ENCODE measurements around the gene PARP6. TPM values are rescaled to one million over a fixed set of nuclear protein-coding genes. Genes with fewer than 3 reads are reported as not detected.

Gene PARP6
- 55.4 TPM for total RNA-seq

GRCh38 chr15:72272213-72272996, at the start of gene PARP6:
PARP6 (minus strand) TSS chr15:72272554; CDS start chr15:72267477, 5,077 bp downstream.
- peak; percentile 98 for DNase-seq (ENCODE audit: low spot score in 2 of 2)
- FAIRE-seq: no peak

GRCh38 chr15:72319985-72320671, 47.8 kb upstream of the PARP6 start, which contains the start of gene CELF6:
CELF6 (minus strand) TSS chr15:72320157; CDS start chr15:72319874, 283 bp downstream.
- no peak for FAIRE-seq
- DNase-seq (ENCODE audit: low spot score in 2 of 2): peak; percentile 85 to 88

- DNase-seq (ENCODE audit: low spot score in 2 of 2) (peak; percentile 81 to 84), FAIRE-seq (no peak)
Observed at GRCh38 chr15:72319360-72319984, 47.1 kb upstream of the PARP6 start.

- no peak for DNase-seq (ENCODE audit: low spot score in 2 of 2)
- FAIRE-seq: no peak
Observed at GRCh38 chr15:72318408-72318942, 46.1 kb upstream of the PARP6 start.

- FAIRE-seq: no peak
- DNase-seq (ENCODE audit: low spot score in 2 of 2): no peak
Observed at GRCh38 chr15:72315706-72316370, 43.5 kb upstream of the PARP6 start.

- DNase-seq (ENCODE audit: low spot score in 2 of 2) (no peak), FAIRE-seq (no peak)
Observed at GRCh38 chr15:72313881-72314280, 41.5 kb upstream of the PARP6 start.

- DNase-seq (ENCODE audit: low spot score in 2 of 2): no peak
- FAIRE-seq: no peak
Observed at GRCh38 chr15:72313448-72313840, 41.1 kb upstream of the PARP6 start.

- peak in 1 of 2 donors; percentile 62 for DNase-seq (ENCODE audit: low spot score in 2 of 2)
- no peak for FAIRE-seq
Observed at GRCh38 chr15:72312605-72313447, 40.5 kb upstream of the PARP6 start.

GRCh38 chr15:72307026-72307425, 34.7 kb upstream of the PARP6 start:
- FAIRE-seq (no peak), DNase-seq (ENCODE audit: low spot score in 2 of 2) (no peak)

GRCh38 chr15:72306211-72306785, 33.9 kb upstream of the PARP6 start:
- no peak for FAIRE-seq

GRCh38 chr15:72304596-72304995, 32.2 kb upstream of the PARP6 start:
- FAIRE-seq (no peak), DNase-seq (ENCODE audit: low spot score in 2 of 2) (no peak)

More at GRCh38 chr15:72306211-72306785, 33.9 kb upstream of the PARP6 start:
- peak in 1 of 2 donors; percentile 48 for DNase-seq (ENCODE audit: low spot score in 2 of 2)

- FAIRE-seq (no peak), DNase-seq (ENCODE audit: low spot score in 2 of 2) (no peak)
Observed at GRCh38 chr15:72302955-72303354, 30.6 kb upstream of the PARP6 start.

- FAIRE-seq: no peak
Observed at GRCh38 chr15:72289597-72290325, 17.4 kb upstream of the PARP6 start.

GRCh38 chr15:72288796-72289596, 16.6 kb upstream of the PARP6 start:
- DNase-seq (ENCODE audit: low spot score in 2 of 2): no peak
- FAIRE-seq: no peak

More at GRCh38 chr15:72289597-72290325, 17.4 kb upstream of the PARP6 start:
- DNase-seq (ENCODE audit: low spot score in 2 of 2): no peak

GRCh38 chr15:72285927-72286516, 13.7 kb upstream of the PARP6 start:
- DNase-seq (ENCODE audit: low spot score in 2 of 2): no peak

GRCh38 chr15:72285402-72285801, 13.0 kb upstream of the PARP6 start:
- DNase-seq (ENCODE audit: low spot score in 2 of 2) (no peak), FAIRE-seq (no peak)

More at GRCh38 chr15:72285927-72286516, 13.7 kb upstream of the PARP6 start:
- FAIRE-seq: no peak

- DNase-seq (ENCODE audit: low spot score in 2 of 2) (no peak), FAIRE-seq (no peak)
Observed at GRCh38 chr15:72284781-72285180, 12.4 kb upstream of the PARP6 start.
